Testis (tissue), 2 donors: ENCODE data around the gene OR2A1.
"Not testable (repeated sequence)": the region's sequence is repeated elsewhere in the genome, so short reads cannot be mapped to it uniquely, and the experiment has no call there.

Source experiments
- CTCF ChIP-seq, 3 experiments: fragments of 450-650 bp in 2 of 3; fragments of 200-600 bp in 1 of 3; sonication (generic) in 1 of 3; IDR thresholded peaks; one replicate each; pipeline ENCODE4 v1.5.1; 2016 to 2019; ENCODE audit warnings: antibody characterized with exemption in 3 of 3, mild to moderate bottlenecking in 2 of 3, moderate library complexity in 1 of 3
- POLR2A ChIP-seq: fragments of 450-650 bp; IDR thresholded peaks from one replicate; pipeline ENCODE4 v1.6.1; 2017; ENCODE audit warnings: antibody characterized with exemption, mild to moderate bottlenecking, moderate library complexity

GRCh38 chr7:144367250-144367649 lies 55.0 kb downstream of the OR2A1 start:
- TF ChIP-seq CTCF (IDR thresholded peaks at IDR 0.05); POLR2A: not testable (repeated sequence)
